ENCODE measurements around the gene TTLL7.

Gene TTLL7

DNA sequence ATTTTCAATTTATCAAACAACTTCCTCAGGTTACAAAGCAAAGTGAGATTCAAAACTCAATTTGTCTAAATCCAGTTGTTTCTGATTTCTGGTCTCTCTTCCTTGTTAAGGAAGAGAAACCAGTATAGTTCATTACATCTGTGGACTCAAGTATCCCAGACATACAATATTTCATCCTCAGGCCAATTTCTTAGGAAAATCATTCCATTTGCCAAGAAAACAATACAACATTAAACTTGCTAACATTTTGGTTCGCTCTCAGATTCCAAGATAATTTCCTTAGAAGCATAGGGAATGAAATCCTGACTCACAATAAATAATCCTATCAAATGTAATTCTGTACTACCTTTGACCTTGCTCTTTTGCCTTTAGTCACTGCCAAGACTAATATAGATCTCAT is 11.2 kb upstream of the TTLL7 start:
- TF ChIP-seq TAF1 (IDR thresholded peaks at IDR 0.05; ENCODE audit: borderline replicate concordance, low read depth, low read length) (no peak), POLR2A (IDR thresholded peaks at IDR 0.05; ENCODE audit: low read depth, low read length) (no peak), POLR2AphosphoS5 (IDR thresholded peaks at IDR 0.05; ENCODE audit: low read depth, low read length) (no peak)
- no peak for DNase-seq (ENCODE audit: insufficient read length)
- no peak for FAIRE-seq

DNA sequence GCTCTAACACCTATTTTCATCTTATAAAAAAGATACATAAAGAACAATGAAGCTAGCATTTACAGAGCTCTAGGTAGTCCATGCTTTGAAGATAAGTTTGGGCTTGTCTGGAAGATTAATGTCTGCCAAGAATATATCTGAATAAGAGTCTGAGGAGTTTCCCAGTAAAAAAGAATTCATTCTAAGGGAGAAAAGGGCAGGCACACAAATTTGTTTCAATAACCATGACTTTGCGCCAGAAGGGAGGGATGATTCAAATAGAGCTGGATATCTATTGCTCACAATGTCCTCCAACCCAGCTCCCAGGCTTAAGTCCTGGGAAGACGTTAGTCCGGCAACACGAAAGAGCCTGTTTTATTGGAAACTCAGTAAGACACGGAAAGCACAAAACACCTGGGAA is 9.7 kb upstream of the TTLL7 start:
- no peak for TF ChIP-seq TAF1 (IDR thresholded peaks at IDR 0.05; ENCODE audit: borderline replicate concordance, low read depth, low read length)
- no peak for TF ChIP-seq POLR2A (IDR thresholded peaks at IDR 0.05; ENCODE audit: low read depth, low read length)
- TF ChIP-seq POLR2AphosphoS5 (IDR thresholded peaks at IDR 0.05; ENCODE audit: low read depth, low read length) = no peak
- FAIRE-seq = no peak
- no peak for DNase-seq (ENCODE audit: insufficient read length)

DNA sequence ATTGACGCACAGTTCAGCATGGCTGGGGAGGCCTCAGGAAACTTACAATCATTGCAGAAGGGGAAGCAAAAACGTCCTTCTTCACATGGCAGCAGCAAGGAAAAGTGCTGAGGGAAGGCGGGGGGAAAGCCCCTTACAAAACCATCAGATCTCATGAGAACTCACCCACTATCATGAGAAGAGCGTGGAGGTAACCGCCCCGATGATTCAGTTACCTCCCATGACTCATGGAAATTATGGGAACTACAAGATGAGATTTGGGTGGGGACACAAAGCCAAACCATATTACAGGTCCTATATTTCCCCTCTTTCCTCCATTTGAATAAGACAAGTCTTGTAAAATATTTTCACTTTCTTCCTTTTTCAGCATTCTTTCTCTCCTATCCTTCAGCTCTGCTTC is 7.7 kb upstream of the TTLL7 start:
- FAIRE-seq (no peak), DNase-seq (ENCODE audit: insufficient read length) (no peak)
- TF ChIP-seq POLR2A (IDR thresholded peaks at IDR 0.05; ENCODE audit: low read depth, low read length) (no peak), TAF1 (IDR thresholded peaks at IDR 0.05; ENCODE audit: borderline replicate concordance, low read depth, low read length) (no peak), POLR2AphosphoS5 (IDR thresholded peaks at IDR 0.05; ENCODE audit: low read depth, low read length) (no peak)

DNA sequence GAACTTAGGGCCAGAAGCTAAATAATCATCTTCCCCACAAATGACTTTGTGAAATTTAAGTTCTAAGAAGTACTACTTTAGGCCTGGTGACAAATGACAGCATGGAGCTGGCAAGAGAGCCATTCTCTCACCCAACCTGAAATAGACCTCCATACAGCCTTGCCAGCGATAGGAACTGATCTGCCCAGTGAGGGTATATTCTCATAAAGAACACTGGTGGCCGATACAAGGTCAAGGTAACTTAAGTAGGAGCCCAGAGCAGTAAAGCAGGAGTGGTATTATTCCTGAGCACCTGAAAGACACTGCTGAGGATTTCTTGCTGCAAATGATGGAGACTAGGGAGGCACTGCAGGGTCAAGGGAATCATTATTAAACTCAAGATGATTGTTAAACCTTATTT is 2.6 kb upstream of the TTLL7 start:
- no peak for FAIRE-seq
- no peak for DNase-seq (ENCODE audit: insufficient read length)
- TF ChIP-seq POLR2AphosphoS5 (IDR thresholded peaks at IDR 0.05; ENCODE audit: low read depth, low read length) (no peak), TAF1 (IDR thresholded peaks at IDR 0.05; ENCODE audit: borderline replicate concordance, low read depth, low read length) (no peak), POLR2A (IDR thresholded peaks at IDR 0.05; ENCODE audit: low read depth, low read length) (no peak)

DNA sequence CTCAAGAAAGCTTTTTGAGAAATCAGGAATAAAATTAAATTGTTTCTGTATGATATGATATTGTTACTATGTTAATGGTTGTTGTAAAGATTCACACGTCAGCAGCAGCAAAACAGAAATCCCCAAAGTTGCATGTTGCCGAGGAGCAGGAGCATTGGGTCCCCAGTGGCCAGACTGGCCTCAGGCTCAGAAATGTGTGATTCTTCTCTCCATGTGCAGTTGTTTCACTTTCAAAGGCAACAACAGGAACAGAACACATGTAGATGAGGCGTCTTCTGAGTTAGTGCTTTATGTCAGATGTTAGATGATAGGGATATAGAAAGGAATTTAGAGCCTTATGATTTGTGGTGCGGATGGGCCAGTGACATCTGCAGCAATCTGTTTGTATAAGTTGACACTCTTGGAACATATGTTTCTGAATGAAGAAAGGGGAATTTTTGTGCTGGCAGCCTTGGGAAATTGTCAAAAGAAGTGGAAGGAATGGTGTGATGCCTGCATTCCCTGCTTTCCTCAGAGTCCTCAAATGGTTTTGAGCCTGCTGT is 2.1 kb upstream of the TTLL7 start:
- DNase-seq (ENCODE audit: insufficient read length) (no peak), FAIRE-seq (no peak)
- TF ChIP-seq POLR2AphosphoS5 (IDR thresholded peaks at IDR 0.05; ENCODE audit: low read depth, low read length) (no peak), TAF1 (IDR thresholded peaks at IDR 0.05; ENCODE audit: borderline replicate concordance, low read depth, low read length) (no peak), POLR2A (IDR thresholded peaks at IDR 0.05; ENCODE audit: low read depth, low read length) (no peak)

DNA sequence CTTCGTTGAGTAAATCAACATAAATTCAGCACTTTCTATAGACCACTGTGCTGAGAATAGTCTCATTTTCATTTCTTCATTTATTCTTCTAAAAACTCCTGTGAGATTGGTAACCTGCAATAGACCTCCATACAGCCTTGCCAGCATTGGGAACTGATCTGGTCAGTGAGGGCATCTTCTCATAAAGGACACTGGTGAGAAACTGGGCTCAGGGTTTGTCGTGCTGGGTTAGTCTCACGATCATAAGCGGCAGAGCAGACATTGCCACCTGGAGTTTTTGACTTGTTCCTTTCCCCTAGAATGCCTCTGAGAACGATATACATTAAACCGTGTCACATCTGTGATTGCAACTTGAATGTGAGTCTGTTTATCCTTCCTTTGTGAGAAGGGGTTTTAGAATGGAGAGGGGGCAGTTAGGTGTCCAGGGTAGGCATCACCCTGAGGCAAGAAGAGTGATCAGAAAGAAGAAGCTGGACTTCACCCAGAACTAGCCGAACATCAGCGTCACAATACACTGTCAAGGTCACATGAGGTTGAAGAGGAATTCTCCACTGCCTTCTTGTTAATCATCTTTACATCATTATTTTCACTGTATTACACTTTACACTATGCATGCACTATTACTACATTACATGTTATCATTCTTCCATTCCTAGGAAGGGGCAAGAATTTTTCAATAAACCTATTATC is 1.4 kb upstream of the TTLL7 start:
- FAIRE-seq (no peak), DNase-seq (ENCODE audit: insufficient read length) (no peak)
- no peak for TF ChIP-seq TAF1 (IDR thresholded peaks at IDR 0.05; ENCODE audit: borderline replicate concordance, low read depth, low read length)
- no peak for TF ChIP-seq POLR2A (IDR thresholded peaks at IDR 0.05; ENCODE audit: low read depth, low read length)
- TF ChIP-seq POLR2AphosphoS5 (IDR thresholded peaks at IDR 0.05; ENCODE audit: low read depth, low read length) = no peak

DNA sequence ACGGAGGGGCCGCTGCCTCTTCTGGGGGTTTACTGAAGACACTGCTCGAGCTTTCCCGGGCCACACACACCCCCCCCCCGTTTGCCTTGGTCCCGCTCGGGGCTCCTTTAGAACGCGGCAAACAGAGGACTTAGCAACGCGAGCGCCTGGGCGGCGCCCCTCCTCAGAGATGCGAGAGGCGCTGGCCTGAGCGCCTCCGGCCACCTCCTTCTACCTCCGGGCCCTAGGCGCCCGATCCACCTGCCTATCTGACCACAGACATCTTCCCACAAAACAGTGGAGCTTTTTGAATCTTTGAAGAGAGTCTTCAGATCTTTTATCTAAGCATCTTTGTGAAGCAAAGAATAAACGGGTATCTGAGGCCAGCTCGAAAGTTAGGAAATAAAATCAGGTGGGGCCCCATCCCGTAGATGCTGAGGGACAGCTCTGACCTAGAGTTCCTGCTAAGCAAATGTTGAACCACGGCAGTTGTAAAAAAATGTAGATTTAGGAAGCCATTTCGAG is 436 bp upstream of the TTLL7 start:
- TF ChIP-seq TAF1 (IDR thresholded peaks at IDR 0.05; ENCODE audit: borderline replicate concordance, low read depth, low read length) = no peak
- no peak for TF ChIP-seq POLR2AphosphoS5 (IDR thresholded peaks at IDR 0.05; ENCODE audit: low read depth, low read length)
- TF ChIP-seq POLR2A (IDR thresholded peaks at IDR 0.05; ENCODE audit: low read depth, low read length) = no peak
- DNase-seq (ENCODE audit: insufficient read length) = peak; percentile 34
- FAIRE-seq = no peak

DNA sequence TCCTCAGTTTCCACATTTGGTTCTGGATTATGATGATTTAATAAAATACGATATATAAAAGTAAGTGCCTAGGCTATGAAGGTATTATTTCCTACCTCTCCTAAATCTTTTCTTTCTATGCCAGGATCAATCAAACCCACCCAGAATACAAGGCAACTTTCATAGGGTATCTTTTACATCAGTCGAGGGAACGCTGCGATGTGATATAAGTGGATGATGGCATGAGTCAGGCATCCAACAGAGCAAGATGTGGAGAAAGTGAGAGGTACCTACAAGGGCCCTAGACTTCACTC is 781 bp downstream of the TTLL7 start:
- TF ChIP-seq POLR2A (IDR thresholded peaks at IDR 0.05; ENCODE audit: low read depth, low read length) (no peak), POLR2AphosphoS5 (IDR thresholded peaks at IDR 0.05; ENCODE audit: low read depth, low read length) (no peak), TAF1 (IDR thresholded peaks at IDR 0.05; ENCODE audit: borderline replicate concordance, low read depth, low read length) (no peak)
- DNase-seq (ENCODE audit: insufficient read length) = no peak
- FAIRE-seq = no peak

DNA sequence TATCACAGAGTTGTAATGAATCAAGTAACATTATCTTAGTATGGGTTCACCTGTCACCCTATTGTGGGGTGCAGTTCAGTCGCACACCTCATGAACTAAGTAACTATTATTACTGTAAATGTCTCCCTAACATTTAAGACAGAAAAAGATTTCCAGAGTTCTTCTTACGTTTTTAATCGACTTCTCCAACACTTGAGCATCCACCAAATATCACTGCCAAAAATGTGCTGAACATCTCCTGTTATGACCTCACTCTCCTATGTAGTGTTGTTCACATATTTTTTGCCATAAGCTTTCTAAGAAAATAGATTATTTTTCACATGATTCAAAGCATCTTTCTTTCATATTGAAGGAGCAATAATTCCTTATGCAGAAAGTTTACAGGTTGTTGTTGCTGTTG is 1.3 kb downstream of the TTLL7 start:
- no peak for DNase-seq (ENCODE audit: insufficient read length)
- no peak for FAIRE-seq
- TF ChIP-seq POLR2AphosphoS5 (IDR thresholded peaks at IDR 0.05; ENCODE audit: low read depth, low read length) (no peak), POLR2A (IDR thresholded peaks at IDR 0.05; ENCODE audit: low read depth, low read length) (no peak), TAF1 (IDR thresholded peaks at IDR 0.05; ENCODE audit: borderline replicate concordance, low read depth, low read length) (no peak)

DNA sequence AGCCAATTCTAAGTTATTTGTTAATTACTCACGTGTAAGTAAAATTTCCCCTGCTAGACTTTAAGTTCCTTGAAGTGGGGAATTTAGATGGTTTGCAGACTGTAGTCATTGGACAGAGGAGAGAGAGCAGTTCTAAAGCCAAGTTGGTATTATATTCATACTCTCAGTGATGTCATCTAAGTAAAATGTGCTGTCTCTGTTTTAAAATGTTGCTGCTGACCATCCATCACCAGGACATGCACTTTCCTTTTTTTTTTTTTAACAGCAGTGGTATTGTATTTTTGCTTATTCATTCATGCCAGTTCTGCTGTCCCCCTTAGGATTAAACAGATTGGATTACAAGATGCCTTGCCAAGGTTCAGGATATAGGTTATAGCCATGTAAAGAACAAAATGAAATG is 2.3 kb downstream of the TTLL7 start:
- DNase-seq (ENCODE audit: insufficient read length) (no peak), FAIRE-seq (no peak)

DNA sequence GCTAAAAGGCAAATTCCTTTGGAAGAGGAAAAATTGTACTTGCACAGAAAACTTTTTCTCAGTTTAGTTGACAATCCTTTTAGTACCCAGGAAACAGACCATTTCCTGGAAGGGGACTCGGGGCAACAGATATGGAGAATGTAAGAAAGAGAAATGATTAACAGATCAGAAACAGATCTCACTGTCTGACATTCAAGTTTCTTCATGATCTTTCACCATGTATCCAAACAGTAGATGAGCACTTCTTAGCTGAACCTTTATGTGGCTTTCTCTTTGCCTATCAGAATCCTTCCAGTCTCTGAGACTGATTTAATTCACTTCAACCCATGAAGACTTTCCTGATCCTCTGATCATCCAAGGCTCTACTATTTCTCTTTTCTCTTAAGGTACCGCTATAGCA is 2.7 kb downstream of the TTLL7 start:
- DNase-seq (ENCODE audit: insufficient read length) (no peak), FAIRE-seq (no peak)
- TF ChIP-seq POLR2A (IDR thresholded peaks at IDR 0.05; ENCODE audit: low read depth, low read length) = no peak
- TF ChIP-seq TAF1 (IDR thresholded peaks at IDR 0.05; ENCODE audit: borderline replicate concordance, low read depth, low read length) = no peak
- TF ChIP-seq POLR2AphosphoS5 (IDR thresholded peaks at IDR 0.05; ENCODE audit: low read depth, low read length) = no peak

More for the DNA sequence above, 2.3 kb downstream of the TTLL7 start:
- TF ChIP-seq TAF1 (IDR thresholded peaks at IDR 0.05; ENCODE audit: borderline replicate concordance, low read depth, low read length) = no peak
- TF ChIP-seq POLR2A (IDR thresholded peaks at IDR 0.05; ENCODE audit: low read depth, low read length) = no peak
- TF ChIP-seq POLR2AphosphoS5 (IDR thresholded peaks at IDR 0.05; ENCODE audit: low read depth, low read length) = no peak

DNA sequence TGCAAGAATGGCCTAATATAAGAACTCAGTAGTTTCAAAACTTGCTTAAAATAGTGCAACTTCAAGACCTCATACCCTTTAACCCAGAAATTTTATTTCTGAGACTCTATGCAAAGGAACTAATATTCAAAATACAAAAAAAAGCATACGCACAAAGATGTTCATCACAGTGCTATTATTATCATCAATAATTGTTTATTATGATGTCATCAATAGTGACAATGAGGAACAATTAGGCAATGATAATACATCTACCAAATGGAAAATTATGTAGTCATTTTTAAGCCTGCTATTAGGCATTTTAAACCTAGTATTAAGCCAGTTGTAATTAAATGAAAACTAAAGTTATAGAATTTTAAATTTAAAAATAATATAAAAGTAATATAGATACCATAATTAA is 3.3 kb downstream of the TTLL7 start:
- no peak for FAIRE-seq
- DNase-seq (ENCODE audit: insufficient read length) = no peak
- TF ChIP-seq TAF1 (IDR thresholded peaks at IDR 0.05; ENCODE audit: borderline replicate concordance, low read depth, low read length) (no peak), POLR2A (IDR thresholded peaks at IDR 0.05; ENCODE audit: low read depth, low read length) (no peak), POLR2AphosphoS5 (IDR thresholded peaks at IDR 0.05; ENCODE audit: low read depth, low read length) (no peak)
